H9 (cell line): ENCODE results near the gene DUSP21. TPM values are rescaled to one million over a fixed set of nuclear protein-coding genes. Genes with fewer than 3 reads are reported as not detected.

Experiments used
- DNase-seq: peaks from one replicate; pipeline ENCODE4 v3.0.0-alpha.2; 2017
- H2AFZ ChIP-seq: one replicate; pipeline ENCODE4 v1.6.1; 2013; ENCODE audit warnings: mild to moderate bottlenecking, low read length, control low read depth, moderate library complexity
- H2AK5ac ChIP-seq: 2 replicates; pipeline ENCODE4 v1.6.1; 2013; ENCODE audit warnings: low read length, control low read depth, mixed read lengths; ENCODE audit not compliant: insufficient read length
- H2BK120ac ChIP-seq: one replicate; pipeline ENCODE4 v1.6.1; 2013; ENCODE audit warnings: low read depth, mild to moderate bottlenecking, low read length, control low read depth, inconsistent platforms; ENCODE audit not compliant: poor library complexity, severe bottlenecking
- H2BK12ac ChIP-seq: 2 replicates; pipeline ENCODE4 v1.6.1; 2013; ENCODE audit warnings: low read length, control low read depth, mixed read lengths, low read depth; ENCODE audit not compliant: insufficient read length
- H2BK15ac ChIP-seq: 2 replicates; pipeline ENCODE4 v1.6.1; 2013; ENCODE audit warnings: low read depth, low read length, control low read depth
- H2BK20ac ChIP-seq: one replicate; pipeline ENCODE4 v1.6.1; 2013; ENCODE audit warnings: low read depth, mild to moderate bottlenecking, low read length, control low read depth, inconsistent platforms; ENCODE audit not compliant: poor library complexity, severe bottlenecking
- H2BK5ac ChIP-seq: 2 replicates; pipeline ENCODE4 v1.6.1; 2013; ENCODE audit warnings: low read length, control low read depth, mixed read lengths; ENCODE audit not compliant: insufficient read length
- H3K14ac ChIP-seq: 2 replicates; pipeline ENCODE4 v1.6.1; 2013; ENCODE audit warnings: low read length, control low read depth; ENCODE audit not compliant: insufficient read depth
- H3K18ac ChIP-seq: 2 replicates; pipeline ENCODE4 v1.6.1; 2013; ENCODE audit warnings: low read depth, mild to moderate bottlenecking, mixed read lengths, low read length, control low read depth; ENCODE audit not compliant: insufficient read length
- H3K23ac ChIP-seq: 2 replicates; pipeline ENCODE4 v1.6.1; 2013; ENCODE audit warnings: low read length, control low read depth, mixed read lengths, low read depth; ENCODE audit not compliant: insufficient read length
- H3K23me2 ChIP-seq: 2 replicates; pipeline ENCODE4 v1.6.1; 2013; ENCODE audit warnings: low read depth, mild to moderate bottlenecking, mixed read lengths, low read length, control low read depth; ENCODE audit not compliant: insufficient read length, poor library complexity, severe bottlenecking
- H3K27ac ChIP-seq: 2 replicates; pipeline ENCODE4 v1.5.1; 2013; ENCODE audit warnings: low read length, control low read depth, mixed read lengths, low read depth; ENCODE audit not compliant: insufficient read length
- H3K27me3 ChIP-seq: 2 replicates; pipeline ENCODE4 v1.6.1; 2013; ENCODE audit warnings: low read length, control low read depth, inconsistent platforms; ENCODE audit not compliant: insufficient read depth
- H3K4ac ChIP-seq: 2 replicates; pipeline ENCODE4 v1.6.1; 2013; ENCODE audit warnings: low read depth, mild to moderate bottlenecking, control low read depth, inconsistent platforms, low read length, moderate library complexity
- H3K4me1 ChIP-seq: 2 replicates; pipeline ENCODE4 v1.6.1; 2013; ENCODE audit warnings: low read length, control low read depth, inconsistent platforms; ENCODE audit not compliant: insufficient read depth
- H3K4me2 ChIP-seq: 2 replicates; pipeline ENCODE4 v1.6.1; 2013; ENCODE audit warnings: low read length, control low read depth, mixed read lengths; ENCODE audit not compliant: insufficient read length, insufficient read depth
- H3K56ac ChIP-seq: 2 replicates; pipeline ENCODE4 v1.6.1; 2013; ENCODE audit warnings: low read depth, mild to moderate bottlenecking, mixed read lengths, low read length, control low read depth; ENCODE audit not compliant: insufficient read length
- H3K79me1 ChIP-seq: 2 replicates; pipeline ENCODE4 v1.6.1; 2013; ENCODE audit warnings: low read depth, mild to moderate bottlenecking, moderate library complexity, low read length, control low read depth, inconsistent platforms; ENCODE audit not compliant: insufficient read depth, poor library complexity, severe bottlenecking
- H3K79me2 ChIP-seq: 2 replicates; pipeline ENCODE4 v1.6.1; 2013; ENCODE audit warnings: low read length, control low read depth, inconsistent platforms; ENCODE audit not compliant: insufficient read depth
- H3K9ac ChIP-seq: 2 replicates; pipeline ENCODE4 v1.6.1; 2013; ENCODE audit warnings: low read length, control low read depth, mixed read lengths; ENCODE audit not compliant: insufficient read length; ENCODE audit errors: extremely low read depth
- H3K9me3 ChIP-seq: one replicate; pipeline ENCODE4 v1.6.1; 2013; ENCODE audit warnings: low read depth, low read length, inconsistent platforms; ENCODE audit not compliant: control insufficient read depth
- H3T11ph ChIP-seq: one replicate; pipeline ENCODE4 v1.6.1; 2013; ENCODE audit warnings: mild to moderate bottlenecking, low read length, control low read depth, inconsistent platforms
- H4K20me1 ChIP-seq: one replicate; pipeline ENCODE4 v1.6.1; 2013; ENCODE audit not compliant: control insufficient read depth, insufficient read length, insufficient read depth
- H4K5ac ChIP-seq: 2 replicates; pipeline ENCODE4 v1.6.1; 2013; ENCODE audit warnings: low read depth, mild to moderate bottlenecking, mixed read lengths, low read length, control low read depth; ENCODE audit not compliant: insufficient read length
- H4K8ac ChIP-seq: replicated peaks from 2 replicates; pipeline ENCODE4 v1.6.1; 2013; ENCODE audit warnings: low read length, control low read depth, mixed read lengths, low read depth; ENCODE audit not compliant: insufficient read length
- H4K91ac ChIP-seq: 2 replicates; pipeline ENCODE4 v1.6.1; 2013; ENCODE audit warnings: low read depth, mild to moderate bottlenecking, moderate library complexity, mixed read lengths, low read length, control low read depth; ENCODE audit not compliant: insufficient read length
- H3K27ac Mint-ChIP-seq, 3 experiments: 2 replicates in 2 of 3; 3 replicates in 1 of 3; pipeline ENCODE4 v1.8.0; 2020 to 2021; ENCODE audit warnings: mixed read lengths in 3 of 3, mild to moderate bottlenecking in 1 of 3, moderate library complexity in 1 of 3
- H3K27me3 Mint-ChIP-seq: 2 replicates; pipeline ENCODE4 v1.8.0; 2021; ENCODE audit warnings: low read depth, mild to moderate bottlenecking, moderate library complexity, mixed read lengths
- H3K36me3 Mint-ChIP-seq, 3 experiments: 2 replicates in 2 of 3; 3 replicates in 1 of 3; pipeline ENCODE4 v1.8.0; 2020 to 2021; ENCODE audit warnings: low read depth in 3 of 3, mixed read lengths in 3 of 3; ENCODE audit not compliant: insufficient read depth in 1 of 3
- H3K4me1 Mint-ChIP-seq, 2 experiments: 2 replicates each; pipeline ENCODE4 v1.8.0; 2020; ENCODE audit warnings: mixed read lengths in 2 of 2
- H3K4me3 Mint-ChIP-seq, 2 experiments: 2 replicates in 1 of 2; 3 replicates in 1 of 2; pipeline ENCODE4 v1.8.0; 2020 to 2021; ENCODE audit warnings: mild to moderate bottlenecking in 2 of 2, mixed read lengths in 2 of 2, moderate library complexity in 1 of 2
- H3K9me3 Mint-ChIP-seq, 2 experiments: 2 replicates in 1 of 2; 3 replicates in 1 of 2; pipeline ENCODE4 v1.8.0; 2020; ENCODE audit warnings: mild to moderate bottlenecking in 2 of 2, mixed read lengths in 2 of 2, moderate library complexity in 1 of 2
- CTCF ChIP-seq: fragments of 200-600 bp; sonication (generic); conservative IDR thresholded peaks from 3 replicates; pipeline ENCODE4 v1.8.0; 2021; ENCODE audit warnings: antibody characterized with exemption, mild to moderate bottlenecking
- WGBS: extraction: QIAGEN DNeasy Blood & Tissue Kit; methylation state at CpG from one replicate; pipeline ENCODE4 v1.1.7; 2013; ENCODE audit warnings: missing lambda C conversion rate, low lambda C conversion rate, mixed read lengths; ENCODE audit not compliant: insufficient read length; ENCODE audit errors: extremely low coverage; 5-methylcytosine and 5-hydroxymethylcytosine counted together
- total RNA-seq: library from RNA; stranded (reverse); gene quantifications from 2 replicates; pipeline ENCODE4 v1.2.1, GENCODE V29; 2021

Gene DUSP21
- total RNA-seq, 1 experiment from 2014 or later, result not detected

DNA sequence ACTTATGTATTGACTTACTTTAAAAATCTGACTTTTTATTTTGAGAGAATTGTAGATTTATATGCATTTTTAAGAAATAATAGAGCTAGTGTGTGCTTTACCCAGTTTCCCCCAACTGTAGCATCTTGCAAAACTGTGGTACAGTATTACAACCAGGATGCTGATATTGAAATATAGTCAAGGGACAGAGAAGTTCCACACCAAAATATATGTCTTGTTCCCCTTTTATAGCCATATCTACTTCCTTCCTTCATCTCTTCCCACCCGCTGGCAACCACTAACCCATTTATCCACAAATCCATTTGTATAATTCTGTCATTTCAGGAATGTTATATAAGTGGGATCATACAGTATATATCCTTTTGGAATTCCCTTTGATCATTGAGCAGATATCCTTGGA is 46.0 kb downstream of the DUSP21 start:
- Histone ChIP-seq H3K4me2 (no peak overlapping the region), H3K14ac (no peak overlapping the region), H3K23me2 (no peaks in the 10 kb centered on the region), H2AK5ac (no peak overlapping the region), H3K4ac (no peak overlapping the region), H3K23ac (no peak overlapping the region), H2AFZ (no peak overlapping the region), H3K27ac (no peak overlapping the region), H4K20me1 (no peaks in the 10 kb centered on the region), H2BK5ac (no peak overlapping the region), H2BK15ac (no peak overlapping the region), H3K18ac (no peak overlapping the region), H2BK120ac (no peak overlapping the region), H2BK20ac (no peak overlapping the region), H2BK12ac (no peak overlapping the region), H4K91ac (no peak overlapping the region), H4K8ac (no peak overlapping the region), H3T11ph (no peak overlapping the region), H3K9me3 (no peaks in the 10 kb centered on the region), H3K56ac (no peak overlapping the region), H4K5ac (no peak overlapping the region), H3K27me3 (no peaks in the 10 kb centered on the region), H3K9ac (no peak overlapping the region), H3K79me2 (peaks cover 3% of the 10 kb centered on the region; the same call in 1 of the 2 replicates), H3K4me1 (no peaks in the 10 kb centered on the region; the same call in 1 of the 2 replicates), H3K79me1 (no peaks in the 10 kb centered on the region)
- Mint-ChIP-seq H3K9me3 (peaks cover 54 to 71% of the 10 kb centered on the region in 2 experiments), H3K4me1 (peaks cover 11 to 12% of the 10 kb centered on the region in 2 experiments), H3K27me3 (no peaks in the 10 kb centered on the region), H3K4me3 (no peak overlapping the region), H3K36me3 (peaks cover 4 to 13% (median 8%) of the 10 kb centered on the region in 3 experiments; a peak in 5 of 7 replicates), H3K27ac (no peak overlapping the region)
- no CpG with 5 or more reads among the region's 1 CpG for WGBS
- no peak for DNase-seq
- TF ChIP-seq CTCF, result no peak
